Raji (cell line): Measurements from ENCODE around the gene TTC39C.

Source experiments
- POLR2A ChIP-seq: IDR thresholded peaks from 2 replicates; pipeline ENCODE4 v1.6.1; 2011; ENCODE audit warnings: low read depth, low read length, control low read depth; ENCODE audit not compliant: insufficient read depth

TTC39C gene

DNA sequence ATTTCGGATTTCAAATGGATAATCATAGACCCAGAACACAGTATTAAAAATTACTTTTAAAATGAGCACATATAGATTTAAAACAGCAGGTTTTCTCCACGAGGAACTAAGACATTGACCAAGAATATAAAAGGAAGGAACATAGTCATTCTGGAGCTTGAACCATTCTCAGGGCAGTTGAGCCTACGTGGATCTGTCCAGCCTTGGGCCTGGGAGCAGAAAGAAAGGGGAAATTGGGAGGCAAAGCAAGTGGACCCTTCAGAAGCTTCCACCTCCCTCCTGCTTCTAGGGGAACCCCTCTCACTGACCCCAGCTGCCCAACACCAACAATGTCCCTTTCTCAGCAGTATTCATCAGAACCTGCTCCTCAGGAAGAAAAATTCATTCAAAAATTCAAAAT lies 31.4 kb upstream of the TTC39C start:
- no peak for TF ChIP-seq POLR2A

DNA sequence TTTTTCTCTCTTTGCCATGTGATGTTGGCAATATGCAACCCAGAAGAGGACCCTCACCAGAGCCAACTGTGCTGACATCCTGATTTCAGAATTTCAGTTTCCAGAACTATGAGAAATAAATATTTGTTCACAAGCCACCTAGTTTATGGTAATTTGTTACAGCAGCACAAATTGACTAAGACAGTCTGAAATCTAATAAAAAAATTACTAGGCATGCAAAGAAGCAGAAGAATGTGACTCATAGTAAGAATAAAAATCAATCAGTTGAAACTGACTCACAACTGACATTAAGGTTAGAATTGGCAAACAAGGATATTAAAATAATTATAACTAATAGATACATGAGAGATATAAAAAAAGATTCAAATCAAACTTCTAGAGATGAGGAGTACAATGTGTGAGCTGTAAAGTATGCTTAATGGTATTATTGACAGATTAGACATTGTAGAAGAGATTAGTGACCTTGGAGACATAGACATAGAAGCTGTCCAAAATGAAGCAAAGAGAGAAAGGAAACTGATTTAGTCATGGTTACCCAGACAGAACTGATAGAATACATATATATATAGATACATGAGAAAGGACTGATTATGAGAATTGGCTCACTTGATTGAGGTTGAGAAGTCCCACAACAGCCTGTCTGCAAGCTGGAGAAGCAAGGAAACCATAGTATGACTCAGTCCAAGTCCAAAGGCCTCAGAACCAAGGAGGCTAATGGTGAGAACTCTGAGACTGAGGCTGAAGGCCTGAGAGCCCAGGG lies 27.8 kb upstream of the TTC39C start:
- TF ChIP-seq POLR2A, result no peak

DNA sequence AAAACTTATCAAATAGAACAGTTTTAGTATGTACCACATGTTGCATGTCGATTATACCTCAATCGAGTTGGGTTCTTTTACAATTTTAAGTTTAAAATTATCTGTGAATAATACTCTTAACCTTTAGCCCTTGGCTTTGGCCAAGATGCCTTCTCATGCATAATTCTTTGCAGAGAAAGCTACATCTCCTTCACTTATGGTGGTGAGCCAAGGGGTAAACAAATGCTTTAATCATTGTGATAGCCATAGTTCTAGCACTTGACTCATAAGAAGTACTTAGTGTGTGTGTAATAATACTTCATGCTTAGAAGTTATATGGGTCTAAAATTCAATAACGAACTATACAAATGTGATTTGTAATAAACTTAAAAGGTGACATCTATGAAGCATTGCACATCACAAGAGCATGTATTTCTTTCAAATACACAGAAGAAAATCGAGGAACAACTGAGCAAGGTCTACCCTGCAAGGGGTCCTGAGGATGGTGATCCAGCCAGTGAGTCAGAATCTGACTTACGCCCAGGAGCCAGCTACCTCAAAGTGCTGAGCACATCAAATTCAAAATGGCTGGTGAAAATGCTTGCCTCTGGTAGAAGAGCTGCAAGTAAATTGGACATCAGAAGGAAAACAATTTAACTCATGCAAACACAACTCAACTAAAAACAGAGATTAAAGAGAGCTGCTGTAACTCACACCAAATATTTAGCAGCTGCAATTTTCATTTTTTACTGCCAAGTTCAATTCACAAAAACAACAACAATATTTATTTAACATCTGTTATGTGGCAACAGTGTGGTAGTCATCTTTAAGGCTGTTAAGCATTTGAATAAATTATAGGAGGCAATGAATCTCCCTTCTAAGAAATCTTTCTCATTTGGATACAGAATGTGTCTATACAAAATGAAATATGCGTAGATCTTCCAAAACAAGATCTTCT lies 23.8 kb upstream of the TTC39C start:
- TF ChIP-seq POLR2A, result no peak

DNA sequence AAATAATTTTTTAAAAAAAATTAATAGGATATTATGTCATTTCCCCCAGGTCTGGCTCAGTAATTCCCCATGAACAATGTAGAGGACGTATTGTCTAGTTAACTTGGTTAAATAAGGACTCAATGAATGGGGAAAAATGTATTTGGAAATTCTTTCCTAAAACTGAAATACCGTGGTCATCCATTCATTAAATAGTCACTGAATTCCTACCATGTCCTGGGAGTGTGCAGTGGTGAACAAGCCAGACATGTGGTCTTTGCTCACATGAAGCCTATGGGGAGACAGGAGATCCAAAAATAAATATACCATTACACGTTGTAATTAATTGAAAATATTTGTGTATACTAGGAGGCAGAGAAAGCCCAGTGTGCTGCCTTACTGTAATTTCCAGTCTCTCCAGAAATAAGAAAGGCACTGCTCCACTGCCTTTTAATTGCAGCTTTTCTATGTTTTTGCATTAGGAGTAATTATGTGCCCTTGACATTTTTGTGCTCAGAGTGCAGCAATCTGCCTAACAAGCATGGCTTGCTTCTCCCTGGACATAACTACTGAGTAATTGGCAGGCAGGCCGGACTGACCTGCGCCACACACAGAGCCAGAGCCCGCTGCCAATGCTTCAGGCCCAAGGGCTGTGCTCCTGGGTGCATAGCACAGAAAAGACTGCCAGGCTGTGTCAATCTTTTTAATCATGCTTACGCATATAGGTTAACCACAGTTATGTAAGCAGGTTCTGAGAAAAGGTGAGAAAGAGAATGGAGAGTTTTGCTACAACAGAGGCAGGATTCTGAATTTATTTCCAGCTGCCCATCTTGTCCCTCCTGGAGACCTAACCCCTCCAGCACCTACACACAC lies 22.2 kb upstream of the TTC39C start:
- no peak for TF ChIP-seq POLR2A

DNA sequence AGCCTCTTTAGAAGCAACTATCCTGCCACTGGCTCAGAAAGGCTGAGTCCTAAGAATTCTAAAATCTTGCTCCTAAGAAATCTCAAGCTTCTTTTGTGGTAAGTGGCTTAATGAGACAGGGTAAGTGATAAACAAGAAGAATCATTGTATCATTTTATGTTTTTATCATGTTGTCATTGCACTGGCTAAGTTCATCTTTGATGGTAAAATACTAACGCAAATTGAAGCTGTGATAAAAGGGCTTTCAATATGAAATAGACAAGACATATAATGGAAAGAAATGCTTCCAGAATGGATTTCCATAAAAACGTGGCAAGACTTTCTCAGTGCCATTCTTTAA lies 21.6 kb upstream of the TTC39C start:
- no peak for TF ChIP-seq POLR2A

DNA sequence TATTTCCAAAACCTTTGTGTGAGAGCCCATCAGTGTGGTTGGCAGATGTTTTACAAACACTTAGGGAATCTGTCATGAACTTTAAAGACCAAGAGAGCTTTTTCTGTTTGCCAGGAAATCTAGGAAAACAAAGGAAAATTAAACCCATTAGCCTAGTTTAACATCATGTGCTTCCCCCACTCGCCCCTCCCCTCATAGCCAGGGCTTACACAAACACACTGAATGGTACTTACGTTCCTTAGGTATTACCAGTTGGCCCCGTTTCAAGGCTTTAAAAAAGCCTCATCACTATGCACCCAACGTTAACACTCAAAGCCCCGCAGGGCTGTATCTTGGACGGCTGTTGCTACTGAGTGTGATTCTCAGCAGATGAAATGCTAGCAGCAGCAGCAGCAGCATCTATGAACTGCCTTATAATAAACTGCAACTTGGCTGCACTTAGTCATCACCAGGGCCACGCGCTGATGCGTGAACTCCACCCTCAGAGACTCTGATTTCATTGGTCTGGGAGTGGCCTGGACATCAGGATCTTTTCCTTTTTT lies 20.1 kb upstream of the TTC39C start:
- TF ChIP-seq POLR2A, result no peak

DNA sequence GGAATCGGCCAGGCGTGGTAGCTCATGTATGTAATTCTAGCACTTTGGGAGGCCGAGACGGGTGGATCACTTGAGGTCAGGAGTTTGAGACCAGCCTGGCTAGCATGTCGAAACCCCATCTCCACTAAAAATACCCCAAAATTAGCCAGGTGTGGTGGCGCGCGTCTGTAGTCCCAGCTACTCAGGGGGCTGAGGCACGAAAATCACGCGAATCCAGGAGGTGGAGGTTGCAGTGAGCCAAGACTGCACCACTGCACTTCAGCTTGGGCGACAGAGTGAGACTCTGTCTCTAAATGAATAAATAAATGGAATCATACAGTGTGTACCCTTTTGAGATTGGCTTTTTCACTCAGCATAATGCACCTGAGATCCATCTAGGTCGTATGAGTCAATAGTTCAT lies 19.4 kb upstream of the TTC39C start:
- TF ChIP-seq POLR2A, result no peak

DNA sequence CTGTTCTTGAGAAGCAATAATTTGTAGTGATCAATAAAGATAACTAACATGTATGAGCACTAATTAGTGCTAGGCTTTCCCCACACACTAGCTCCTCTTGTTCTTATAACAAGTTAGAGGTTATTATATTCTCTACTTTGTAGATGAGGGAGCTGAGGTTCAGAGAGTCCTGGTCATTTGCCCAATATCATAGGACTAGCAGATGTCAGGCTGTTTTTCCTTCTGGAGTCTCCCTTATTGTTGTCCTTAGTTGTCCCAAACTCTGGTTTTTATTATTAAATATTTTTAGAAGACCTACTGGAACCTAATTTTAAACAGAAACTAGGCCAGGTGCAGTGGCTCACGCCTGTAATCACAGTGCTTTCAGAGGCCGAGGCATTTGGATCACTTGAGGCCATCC lies 16.5 kb upstream of the TTC39C start:
- no peak for TF ChIP-seq POLR2A

DNA sequence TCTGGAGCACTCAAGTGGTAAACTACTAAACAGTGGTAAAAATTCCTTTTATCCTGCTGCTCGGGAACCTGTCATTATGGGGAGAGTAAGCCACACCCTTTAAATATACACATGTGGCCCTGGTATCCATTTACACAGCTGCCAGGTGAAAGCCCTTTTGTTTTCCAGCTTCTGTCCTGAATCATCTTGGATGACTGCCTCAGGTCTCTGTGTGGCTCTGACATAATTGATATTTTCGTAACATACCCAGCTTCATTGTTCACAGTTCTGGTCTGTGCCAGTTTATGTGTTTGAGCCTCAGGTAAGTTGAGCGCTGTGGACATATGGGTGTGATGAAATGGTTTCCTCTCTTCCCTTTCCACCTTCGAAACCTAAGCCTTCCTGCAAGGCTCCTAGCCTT lies 15.7 kb upstream of the TTC39C start:
- no peak for TF ChIP-seq POLR2A

DNA sequence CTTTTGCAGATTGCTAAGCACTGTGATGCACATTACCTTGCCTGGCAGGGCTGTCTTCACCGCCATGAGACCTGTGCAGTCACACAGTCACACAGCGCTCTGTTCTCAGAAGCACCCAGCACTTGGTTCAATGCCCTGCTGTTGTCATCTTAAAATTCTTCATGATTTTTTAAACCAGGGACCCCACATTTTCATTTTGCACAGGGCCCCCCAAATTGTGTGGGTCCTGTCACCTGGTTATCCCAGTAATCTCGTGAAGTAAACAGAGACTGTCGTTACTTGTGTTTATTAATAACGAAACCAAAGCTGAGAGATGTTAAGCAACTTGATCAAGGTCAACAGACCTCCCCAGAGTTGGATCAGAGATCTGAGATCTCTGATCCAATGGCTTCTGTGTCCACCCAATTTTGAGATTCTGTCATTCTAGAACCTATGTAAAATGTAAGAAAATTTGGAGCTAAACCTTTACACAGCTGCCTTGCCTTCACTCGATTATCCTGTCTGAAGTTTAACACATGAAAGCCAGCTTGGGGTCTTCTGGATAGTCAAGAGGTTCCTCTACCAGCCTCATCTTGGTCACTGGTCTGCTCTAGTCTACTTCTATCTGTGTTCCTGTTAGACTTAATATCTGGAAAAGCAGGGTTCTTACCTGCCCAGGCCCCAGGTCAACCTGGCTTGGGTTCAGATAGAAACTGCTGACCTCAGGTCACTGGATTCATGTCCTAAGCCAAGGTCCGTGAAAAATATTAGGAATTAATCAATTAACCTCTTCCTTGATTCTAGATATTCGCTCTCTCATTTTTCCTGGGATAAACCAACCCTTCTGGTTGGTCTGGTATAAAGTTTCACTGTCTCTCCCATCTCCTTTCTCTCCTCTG lies 13.7 kb upstream of the TTC39C start:
- TF ChIP-seq POLR2A, result no peak

DNA sequence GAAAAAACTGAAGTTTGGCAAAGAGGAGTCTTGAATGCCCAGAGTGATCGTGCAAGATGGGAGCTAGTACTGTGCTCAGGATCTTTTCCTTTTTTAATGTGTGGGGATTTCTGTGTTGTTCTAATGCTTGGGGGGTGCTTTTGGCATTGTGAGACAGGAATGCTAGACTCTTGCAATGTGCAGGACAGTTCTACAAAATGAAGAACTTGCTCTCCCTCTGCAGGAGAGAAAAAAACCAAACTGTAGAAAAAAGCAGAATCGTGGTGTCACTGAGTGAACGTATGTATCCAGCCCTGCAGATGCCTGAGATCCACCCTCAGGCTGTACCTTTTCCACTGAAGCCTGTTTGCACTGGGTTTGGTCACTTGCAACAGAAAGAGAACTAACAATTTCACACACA lies 12.1 kb upstream of the TTC39C start:
- no peak for TF ChIP-seq POLR2A

DNA sequence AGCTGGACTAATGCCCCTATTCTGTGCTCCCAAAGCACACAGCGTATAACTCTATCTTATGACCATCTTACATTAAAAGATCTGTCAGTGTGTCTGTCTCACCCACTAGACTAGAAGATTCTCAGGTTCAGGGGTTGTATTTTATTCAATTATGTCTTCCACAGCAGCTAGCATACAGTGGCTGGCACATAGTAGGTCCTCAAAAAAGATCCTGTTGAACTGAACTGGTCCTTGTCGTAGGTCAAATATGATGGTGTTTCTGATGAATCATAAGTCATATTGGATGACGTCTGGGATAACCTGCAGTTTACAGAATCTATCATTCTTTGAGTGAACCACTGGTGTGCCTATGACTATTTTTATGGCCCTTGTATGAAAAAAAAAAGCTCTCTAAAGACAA lies 11.3 kb upstream of the TTC39C start:
- TF ChIP-seq POLR2A, result no peak

DNA sequence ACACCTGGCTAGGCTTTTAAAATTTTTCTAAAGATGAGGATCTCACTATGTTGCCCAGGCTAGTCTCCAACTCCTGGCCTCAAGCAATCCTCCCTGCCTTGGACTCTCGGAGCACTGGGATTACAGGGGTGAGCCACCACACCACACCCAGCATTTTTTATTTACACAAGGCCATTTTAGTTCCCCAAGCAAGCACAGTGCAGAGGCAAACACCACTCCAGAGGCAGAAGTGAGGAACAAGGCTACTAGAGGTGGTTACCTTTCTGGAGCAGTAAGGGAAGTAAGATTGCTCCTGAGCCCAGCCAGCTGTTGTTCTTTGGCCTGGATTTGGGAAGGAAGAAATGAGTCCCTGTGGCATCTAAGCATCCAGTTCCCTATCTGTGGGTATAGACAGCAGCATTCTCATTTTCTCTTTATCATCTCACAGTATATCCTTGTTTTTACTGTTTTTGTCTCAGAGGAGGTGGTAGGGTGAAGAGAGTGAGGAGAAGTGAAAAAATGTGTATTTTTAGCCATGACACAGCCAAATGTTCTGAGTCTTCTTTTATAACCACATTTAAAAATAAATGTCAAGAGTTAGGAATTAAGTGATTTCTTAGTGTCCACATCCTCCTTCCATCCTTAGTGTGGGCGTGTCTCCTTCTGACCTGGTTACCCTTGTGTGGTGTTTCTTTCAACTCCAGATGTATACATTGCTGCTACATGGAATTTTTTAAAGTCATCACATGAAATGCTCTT lies 10.5 kb upstream of the TTC39C start:
- no peak for TF ChIP-seq POLR2A

DNA sequence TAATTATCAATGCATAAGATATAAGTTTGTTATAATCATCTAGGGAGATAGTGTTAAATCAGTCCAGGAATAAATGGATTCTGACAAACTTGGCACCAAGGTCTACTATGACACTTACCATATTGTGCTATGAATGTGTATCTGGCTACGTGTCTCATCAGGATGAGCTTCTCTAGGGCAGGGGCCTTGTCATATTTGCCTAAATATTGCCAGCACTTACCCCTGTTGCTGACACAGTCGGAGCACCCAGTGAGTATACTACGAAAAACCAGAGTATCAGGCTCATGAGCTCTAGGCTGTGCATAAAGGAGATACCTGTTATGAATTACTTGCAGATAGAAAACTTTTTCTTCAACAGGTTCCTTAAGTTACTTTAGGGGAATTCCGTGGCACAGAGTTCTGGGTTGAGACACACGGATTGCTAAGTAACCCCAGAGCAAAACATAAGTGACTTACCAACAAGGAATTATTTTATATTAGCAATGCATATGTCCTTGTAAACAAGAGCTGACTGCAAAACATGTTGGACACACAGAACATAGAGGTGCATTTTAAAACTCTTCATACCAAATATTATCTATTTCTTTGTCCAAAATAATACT lies 7.7 kb upstream of the TTC39C start:
- TF ChIP-seq POLR2A, result no peak

DNA sequence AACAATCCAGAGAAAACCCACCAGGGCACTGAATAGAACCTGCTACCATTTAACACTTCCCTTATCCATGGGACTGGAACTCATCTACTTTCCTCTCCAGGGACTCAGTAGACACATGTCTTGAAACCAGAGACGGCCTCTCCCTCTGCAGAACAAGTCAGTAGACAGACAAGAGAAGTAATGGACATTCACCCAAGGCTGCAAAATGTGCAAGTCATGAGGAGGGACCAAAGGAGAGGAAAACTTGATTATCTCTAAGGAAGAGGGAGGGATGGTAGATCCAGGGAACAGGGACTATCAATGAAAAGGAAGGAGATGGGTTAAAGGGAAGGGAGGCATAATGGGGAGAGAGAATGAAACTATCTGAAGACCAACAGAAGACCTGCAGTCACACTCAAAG lies 5.3 kb upstream of the TTC39C start:
- no peak for TF ChIP-seq POLR2A
